Measurements from ENCODE around the gene CASP6.

The CASP6 gene

DNA sequence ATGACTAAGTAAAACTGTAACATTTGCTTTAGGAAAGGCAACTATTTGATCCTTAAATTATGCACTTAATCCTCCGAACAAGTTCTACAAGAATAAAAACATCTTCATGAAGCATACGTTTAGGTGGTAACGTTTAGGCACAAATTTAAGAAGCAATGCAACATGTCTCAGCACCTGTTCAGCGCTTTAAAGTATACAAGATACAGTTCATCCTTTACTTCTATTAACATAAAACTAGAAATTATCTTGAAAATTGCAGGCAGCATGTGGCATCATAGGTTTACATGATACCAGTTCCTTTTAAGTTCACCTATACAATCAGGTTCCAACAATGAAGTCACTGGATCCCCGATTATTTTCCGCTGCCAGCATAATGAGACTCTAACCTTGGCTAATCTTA is 25.1 kb upstream of the CASP6 start:
- Histone ChIP-seq H3K18ac (ENCODE audit: low read length) (no peak overlapping the region), H3K4me3 (ENCODE audit: low read length) (no peak overlapping the region), H3K27ac (ENCODE audit: low read depth, low read length) (no peak overlapping the region)

DNA sequence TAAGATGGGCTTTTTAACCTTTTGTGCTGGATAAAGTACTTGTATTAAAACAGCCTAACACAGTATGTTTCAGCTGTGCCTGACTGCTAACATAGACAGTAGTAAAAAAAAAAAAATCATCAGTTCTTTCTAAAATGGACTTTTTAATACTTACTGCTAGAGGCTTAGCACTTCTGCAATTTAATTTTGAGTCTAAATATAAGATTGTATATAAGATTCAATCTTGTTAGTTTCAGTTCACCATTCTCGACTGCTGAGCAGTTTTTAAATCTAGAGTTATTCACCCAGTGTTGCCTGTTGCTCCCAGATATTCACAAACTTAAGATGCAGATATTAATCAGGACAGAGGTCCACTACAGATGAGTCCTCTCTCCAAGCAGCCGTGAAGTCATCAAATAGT is 19.9 kb upstream of the CASP6 start:
- no peak overlapping the region for H3K9ac ChIP-seq (ENCODE audit: low read length)
- H3K4me1 ChIP-seq (ENCODE audit: control insufficient read depth, low read depth, low read length), result peaks cover 2% of the 10 kb centered on the region
- H3K36me3 ChIP-seq (ENCODE audit: control insufficient read depth, insufficient read depth, low read length), result no peaks in the 10 kb centered on the region
- no peak overlapping the region for H2BK5ac ChIP-seq (ENCODE audit: low read length)
- no peak overlapping the region for H3K18ac ChIP-seq (ENCODE audit: low read length)
- no CpG with 5 or more reads among the region's 2 CpGs for whole genome bisulfite sequencing (ENCODE audit: extremely low coverage, insufficient coverage, low lambda C conversion rate)
- H4K5ac ChIP-seq (ENCODE audit: low read length), result no peak overlapping the region
- H2BK15ac ChIP-seq (replicated peaks; ENCODE audit: low read depth), result no peak overlapping the region
- no peak for DNase-seq
- H3K79me2 ChIP-seq (ENCODE audit: control insufficient read depth, insufficient read depth, low read length), result peaks cover 23% of the 10 kb centered on the region
- H3K79me1 ChIP-seq (ENCODE audit: low read length), result peaks cover 11% of the 10 kb centered on the region
- H2BK120ac ChIP-seq (ENCODE audit: low read depth, low read length), result no peak overlapping the region
- H3K4me2 ChIP-seq (ENCODE audit: low read length), result no peak overlapping the region
- H3K27me3 ChIP-seq (ENCODE audit: insufficient read depth, low read length, poor library complexity), result no peaks in the 10 kb centered on the region
- no peak overlapping the region for H4K8ac ChIP-seq (ENCODE audit: low read depth, low read length)
- H3K56ac ChIP-seq (ENCODE audit: low read length), result no peak overlapping the region
- no peak overlapping the region for H3K4me3 ChIP-seq (ENCODE audit: low read length)
- no peak overlapping the region for H3K4ac ChIP-seq (ENCODE audit: low read depth, low read length)
- no peak overlapping the region for H3K23ac ChIP-seq (ENCODE audit: low read length)
- H2AK5ac ChIP-seq (ENCODE audit: low read length), result no peak overlapping the region
- H3K27ac ChIP-seq (ENCODE audit: low read depth, low read length), result no peak overlapping the region

More for the DNA sequence above, 25.1 kb upstream of the CASP6 start:
- no peak overlapping the region for H3K56ac ChIP-seq (ENCODE audit: low read length)
- no peaks in the 10 kb centered on the region for H3K36me3 ChIP-seq (ENCODE audit: control insufficient read depth, insufficient read depth, low read length)
- no peak overlapping the region for H2BK15ac ChIP-seq (replicated peaks; ENCODE audit: low read depth)
- peaks cover 9% of the 10 kb centered on the region for H3K79me1 ChIP-seq (ENCODE audit: low read length)
- no peak overlapping the region for H2AK5ac ChIP-seq (ENCODE audit: low read length)
- H3K4me2 ChIP-seq (ENCODE audit: low read length), result peak overlapping the region; percentile 16
- no peak overlapping the region for H4K8ac ChIP-seq (ENCODE audit: low read depth, low read length)
- DNase-seq, result no peak
- H4K5ac ChIP-seq (ENCODE audit: low read length), result no peak overlapping the region
- no peak overlapping the region for H2BK120ac ChIP-seq (ENCODE audit: low read depth, low read length)
- no peaks in the 10 kb centered on the region for H3K27me3 ChIP-seq (ENCODE audit: insufficient read depth, low read length, poor library complexity)
- no peak overlapping the region for H3K4ac ChIP-seq (ENCODE audit: low read depth, low read length)
- H3K9ac ChIP-seq (ENCODE audit: low read length), result peak overlapping the region; percentile 33
- WGBS (ENCODE audit: extremely low coverage, insufficient coverage, low lambda C conversion rate), result no CpG with 5 or more reads among the region's 6 CpGs
- no peak overlapping the region for H2BK5ac ChIP-seq (ENCODE audit: low read length)
- no peak overlapping the region for H3K23ac ChIP-seq (ENCODE audit: low read length)
- peaks cover 2% of the 10 kb centered on the region for H3K4me1 ChIP-seq (ENCODE audit: control insufficient read depth, low read depth, low read length)
- H3K79me2 ChIP-seq (ENCODE audit: control insufficient read depth, insufficient read depth, low read length), result peaks cover 21% of the 10 kb centered on the region

DNA sequence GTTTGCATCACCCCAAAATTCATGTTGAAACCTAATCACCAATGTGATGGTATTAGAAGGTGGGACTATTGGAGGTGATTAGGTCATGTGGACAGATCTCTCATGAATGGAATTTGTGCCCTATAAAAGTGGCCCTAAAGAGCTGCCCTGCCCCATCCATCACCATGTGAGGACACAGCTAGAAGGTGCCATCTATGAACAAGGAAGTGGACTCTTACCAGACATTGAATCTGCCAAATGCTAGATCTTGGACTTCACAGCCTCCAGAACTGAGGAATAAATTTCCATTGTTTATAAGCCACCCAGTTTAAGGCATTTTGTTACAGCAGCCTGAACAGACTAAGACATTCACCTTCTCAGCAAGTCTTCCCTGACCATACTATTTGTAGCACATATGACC is 19.1 kb upstream of the CASP6 start:
- Histone ChIP-seq H3K4me2 (ENCODE audit: low read length) (no peak overlapping the region), H3K4me3 (ENCODE audit: low read length) (no peak overlapping the region), H3K79me2 (ENCODE audit: control insufficient read depth, insufficient read depth, low read length) (peaks cover 16% of the 10 kb centered on the region), H3K56ac (ENCODE audit: low read length) (no peak overlapping the region), H2AK5ac (ENCODE audit: low read length) (no peak overlapping the region), H3K27me3 (ENCODE audit: insufficient read depth, low read length, poor library complexity) (no peaks in the 10 kb centered on the region), H3K23ac (ENCODE audit: low read length) (no peak overlapping the region), H2BK15ac (replicated peaks; ENCODE audit: low read depth) (no peak overlapping the region), H4K8ac (ENCODE audit: low read depth, low read length) (no peak overlapping the region), H2BK5ac (ENCODE audit: low read length) (no peak overlapping the region), H3K27ac (ENCODE audit: low read depth, low read length) (no peak overlapping the region), H3K9ac (ENCODE audit: low read length) (no peak overlapping the region), H2BK120ac (ENCODE audit: low read depth, low read length) (no peak overlapping the region), H3K36me3 (ENCODE audit: control insufficient read depth, insufficient read depth, low read length) (no peaks in the 10 kb centered on the region), H3K4ac (ENCODE audit: low read depth, low read length) (no peak overlapping the region), H3K4me1 (ENCODE audit: control insufficient read depth, low read depth, low read length) (no peaks in the 10 kb centered on the region), H4K5ac (ENCODE audit: low read length) (no peak overlapping the region), H3K79me1 (ENCODE audit: low read length) (peaks cover 9% of the 10 kb centered on the region), H3K18ac (ENCODE audit: low read length) (no peak overlapping the region)
- DNase-seq, result no peak

DNA sequence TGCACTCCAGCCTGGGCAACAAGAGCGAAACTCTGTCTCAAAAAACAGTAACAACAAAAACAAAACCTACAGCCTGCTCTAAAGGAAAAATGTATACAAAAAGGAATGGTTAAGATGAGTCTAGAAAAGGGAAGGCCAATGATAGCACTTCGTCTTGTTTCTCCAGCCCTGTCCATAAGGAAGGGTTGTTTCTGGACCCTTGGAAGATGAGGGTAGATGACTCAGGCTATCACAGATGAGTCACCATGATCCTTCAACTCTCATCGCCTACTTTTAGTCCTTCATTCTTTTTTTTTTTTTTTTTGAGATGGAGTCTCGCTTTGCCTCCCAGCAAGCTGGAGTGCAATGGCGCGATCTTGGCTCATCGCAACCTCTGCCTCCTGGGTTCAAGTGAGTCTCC is 17.8 kb upstream of the CASP6 start:
- Histone ChIP-seq H3K36me3 (ENCODE audit: control insufficient read depth, insufficient read depth, low read length) (no peaks in the 10 kb centered on the region), H3K27ac (ENCODE audit: low read depth, low read length) (no peak overlapping the region), H3K4ac (ENCODE audit: low read depth, low read length) (no peak overlapping the region), H2BK15ac (replicated peaks; ENCODE audit: low read depth) (no peak overlapping the region), H3K27me3 (ENCODE audit: insufficient read depth, low read length, poor library complexity) (no peaks in the 10 kb centered on the region), H4K5ac (ENCODE audit: low read length) (no peak overlapping the region), H3K79me1 (ENCODE audit: low read length) (peaks cover 8% of the 10 kb centered on the region), H3K18ac (ENCODE audit: low read length) (no peak overlapping the region), H2BK120ac (ENCODE audit: low read depth, low read length) (no peak overlapping the region), H3K23ac (ENCODE audit: low read length) (no peak overlapping the region), H3K56ac (ENCODE audit: low read length) (no peak overlapping the region), H3K4me2 (ENCODE audit: low read length) (no peak overlapping the region), H3K4me1 (ENCODE audit: control insufficient read depth, low read depth, low read length) (no peaks in the 10 kb centered on the region), H3K79me2 (ENCODE audit: control insufficient read depth, insufficient read depth, low read length) (peaks cover 13% of the 10 kb centered on the region), H4K8ac (ENCODE audit: low read depth, low read length) (no peak overlapping the region), H3K4me3 (ENCODE audit: low read length) (no peak overlapping the region), H3K9ac (ENCODE audit: low read length) (no peak overlapping the region), H2BK5ac (ENCODE audit: low read length) (no peak overlapping the region), H2AK5ac (ENCODE audit: low read length) (no peak overlapping the region)
- DNase-seq, result no peak
- WGBS (ENCODE audit: extremely low coverage, insufficient coverage, low lambda C conversion rate), result no CpG with 5 or more reads among the region's 7 CpGs

DNA sequence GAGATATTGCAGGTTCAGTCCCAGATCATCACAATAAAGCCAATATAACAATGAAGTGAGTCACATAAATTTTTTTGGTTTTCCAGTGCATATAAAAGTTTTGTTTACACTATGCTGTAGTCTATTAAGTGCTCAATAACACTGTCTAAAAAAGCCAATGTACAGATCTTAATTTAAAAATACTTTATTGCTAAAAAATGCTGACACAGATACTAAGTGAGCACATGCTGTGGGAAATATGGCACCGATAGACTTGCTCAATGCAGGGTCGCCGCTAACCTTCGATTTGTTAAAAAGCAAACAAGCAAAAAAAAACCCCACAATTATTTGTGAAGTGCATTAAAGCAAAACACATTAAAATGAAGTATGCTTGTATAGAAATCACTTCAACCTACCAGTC is 16.4 kb upstream of the CASP6 start:
- Histone ChIP-seq H3K4ac (ENCODE audit: low read depth, low read length) (no peak overlapping the region), H2BK120ac (ENCODE audit: low read depth, low read length) (no peak overlapping the region)
- WGBS (ENCODE audit: extremely low coverage, insufficient coverage, low lambda C conversion rate), result no CpG with 5 or more reads among the region's 4 CpGs

DNA sequence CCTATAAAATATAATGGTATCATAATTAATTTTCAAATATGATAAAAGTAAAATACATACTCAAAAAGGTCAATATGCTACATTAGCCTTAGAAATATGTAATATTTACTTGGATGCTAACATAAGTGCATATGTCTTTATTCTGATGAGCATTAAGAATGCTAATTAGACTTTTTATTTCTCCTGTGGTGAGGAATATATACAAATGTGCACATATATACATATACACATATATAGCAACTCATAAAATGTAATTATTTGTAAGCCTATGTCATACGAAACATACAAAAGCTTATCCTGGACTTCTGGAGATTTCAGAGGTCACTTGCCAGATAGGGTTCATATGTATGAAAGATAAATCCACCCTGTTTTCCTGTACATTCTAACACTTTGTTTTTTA is 15.5 kb upstream of the CASP6 start:
- H2BK15ac ChIP-seq (replicated peaks; ENCODE audit: low read depth), result no peak overlapping the region
- peaks cover 4% of the 10 kb centered on the region for H3K79me1 ChIP-seq (ENCODE audit: low read length)
- H2AK5ac ChIP-seq (ENCODE audit: low read length), result no peak overlapping the region
- H3K27me3 ChIP-seq (ENCODE audit: insufficient read depth, low read length, poor library complexity), result no peaks in the 10 kb centered on the region
- no peaks in the 10 kb centered on the region for H3K4me1 ChIP-seq (ENCODE audit: control insufficient read depth, low read depth, low read length)
- no peak overlapping the region for H3K23ac ChIP-seq (ENCODE audit: low read length)
- H3K18ac ChIP-seq (ENCODE audit: low read length), result no peak overlapping the region
- no peaks in the 10 kb centered on the region for H3K36me3 ChIP-seq (ENCODE audit: control insufficient read depth, insufficient read depth, low read length)
- H4K8ac ChIP-seq (ENCODE audit: low read depth, low read length), result no peak overlapping the region
- no peak overlapping the region for H3K56ac ChIP-seq (ENCODE audit: low read length)
- H3K9ac ChIP-seq (ENCODE audit: low read length), result no peak overlapping the region
- H4K5ac ChIP-seq (ENCODE audit: low read length), result no peak overlapping the region
- no CpG with 5 or more reads among the region's 1 CpG for WGBS (ENCODE audit: extremely low coverage, insufficient coverage, low lambda C conversion rate)
- no peak for DNase-seq
- H3K27ac ChIP-seq (ENCODE audit: low read depth, low read length), result no peak overlapping the region
- no peak overlapping the region for H3K4me2 ChIP-seq (ENCODE audit: low read length)
- no peak overlapping the region for H2BK120ac ChIP-seq (ENCODE audit: low read depth, low read length)
- peaks cover 9% of the 10 kb centered on the region for H3K79me2 ChIP-seq (ENCODE audit: control insufficient read depth, insufficient read depth, low read length)
- no peak overlapping the region for H3K4me3 ChIP-seq (ENCODE audit: low read length)
- no peak overlapping the region for H2BK5ac ChIP-seq (ENCODE audit: low read length)
- no peak overlapping the region for H3K4ac ChIP-seq (ENCODE audit: low read depth, low read length)

More for the DNA sequence above, 16.4 kb upstream of the CASP6 start:
- no peak overlapping the region for H3K18ac ChIP-seq (ENCODE audit: low read length)
- H3K56ac ChIP-seq (ENCODE audit: low read length), result no peak overlapping the region
- H3K4me3 ChIP-seq (ENCODE audit: low read length), result no peak overlapping the region
- no peak overlapping the region for H3K23ac ChIP-seq (ENCODE audit: low read length)
- H3K36me3 ChIP-seq (ENCODE audit: control insufficient read depth, insufficient read depth, low read length), result no peaks in the 10 kb centered on the region
- no peaks in the 10 kb centered on the region for H3K27me3 ChIP-seq (ENCODE audit: insufficient read depth, low read length, poor library complexity)
- no peak overlapping the region for H3K4me2 ChIP-seq (ENCODE audit: low read length)
- peaks cover 5% of the 10 kb centered on the region for H3K79me1 ChIP-seq (ENCODE audit: low read length)
- H4K8ac ChIP-seq (ENCODE audit: low read depth, low read length), result no peak overlapping the region
- no peak overlapping the region for H3K9ac ChIP-seq (ENCODE audit: low read length)
- no peak overlapping the region for H2BK15ac ChIP-seq (replicated peaks; ENCODE audit: low read depth)
- peaks cover 9% of the 10 kb centered on the region for H3K79me2 ChIP-seq (ENCODE audit: control insufficient read depth, insufficient read depth, low read length)
- no peak overlapping the region for H3K27ac ChIP-seq (ENCODE audit: low read depth, low read length)
- H4K5ac ChIP-seq (ENCODE audit: low read length), result no peak overlapping the region
- H3K4me1 ChIP-seq (ENCODE audit: control insufficient read depth, low read depth, low read length), result no peaks in the 10 kb centered on the region
- no peak overlapping the region for H2AK5ac ChIP-seq (ENCODE audit: low read length)
- H2BK5ac ChIP-seq (ENCODE audit: low read length), result no peak overlapping the region
- DNase-seq, result no peak

Measured in mesendoderm (in vitro differentiated cells).